GM18526 (cell line): ENCODE data around the gene PTCD2.

Experiments
- POLR2A ChIP-seq: IDR thresholded peaks from 3 replicates; pipeline ENCODE4 v1.6.1; 2011; ENCODE audit not compliant: insufficient read length; ENCODE audit errors: extremely low read depth

PTCD2 gene

GRCh38 chr5:72292411-72292810 is 27.8 kb upstream of the PTCD2 start:
- TF ChIP-seq POLR2A, result no peak

DNA sequence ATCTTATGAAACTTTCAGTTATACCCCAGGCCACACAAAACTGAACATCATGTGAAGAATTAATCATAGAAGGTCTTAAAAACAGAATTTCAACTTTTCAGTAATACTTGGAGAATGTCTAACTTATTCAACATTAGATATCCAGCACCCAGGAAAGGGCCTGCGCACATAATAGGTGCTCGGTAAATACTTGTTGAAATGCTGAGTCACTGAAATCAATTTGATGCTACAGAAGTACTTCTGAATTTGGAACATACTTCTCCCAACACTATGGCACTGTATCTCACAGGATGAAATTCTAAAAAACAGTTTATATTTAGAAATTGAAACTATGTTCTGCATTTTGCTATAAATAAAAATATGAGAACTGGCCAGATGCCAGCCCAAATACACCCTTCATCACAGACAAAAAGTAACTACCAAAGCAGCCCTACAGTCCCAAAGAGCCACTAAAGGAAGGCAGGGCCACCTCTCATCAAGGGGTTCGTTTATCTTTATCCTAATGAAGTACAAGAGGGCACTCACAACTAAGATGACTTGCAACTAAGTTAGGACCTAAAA is 26.6 kb upstream of the PTCD2 start:
- no peak for TF ChIP-seq POLR2A

- TF ChIP-seq POLR2A, result no peak
Measured at GRCh38 chr5:72294473-72294872, 25.7 kb upstream of the PTCD2 start.

DNA sequence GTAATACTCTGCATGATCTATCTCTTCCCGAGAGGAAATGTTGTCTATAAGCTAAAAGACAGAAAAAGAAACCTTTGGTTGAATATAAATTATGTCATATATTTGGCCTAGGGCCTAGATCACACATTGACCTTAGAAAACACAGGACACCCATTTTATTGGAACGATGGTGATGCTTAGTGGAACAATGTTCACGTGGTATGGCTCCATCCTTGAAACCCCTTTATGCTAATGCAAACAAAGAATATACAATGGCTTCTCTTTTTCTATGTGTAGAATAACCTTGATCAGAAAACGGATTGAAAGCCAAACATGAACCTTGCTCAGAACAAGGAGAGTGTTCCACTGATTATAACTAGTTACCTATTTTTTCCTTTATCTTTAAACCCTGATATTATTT is 24.6 kb upstream of the PTCD2 start:
- no peak for TF ChIP-seq POLR2A

DNA sequence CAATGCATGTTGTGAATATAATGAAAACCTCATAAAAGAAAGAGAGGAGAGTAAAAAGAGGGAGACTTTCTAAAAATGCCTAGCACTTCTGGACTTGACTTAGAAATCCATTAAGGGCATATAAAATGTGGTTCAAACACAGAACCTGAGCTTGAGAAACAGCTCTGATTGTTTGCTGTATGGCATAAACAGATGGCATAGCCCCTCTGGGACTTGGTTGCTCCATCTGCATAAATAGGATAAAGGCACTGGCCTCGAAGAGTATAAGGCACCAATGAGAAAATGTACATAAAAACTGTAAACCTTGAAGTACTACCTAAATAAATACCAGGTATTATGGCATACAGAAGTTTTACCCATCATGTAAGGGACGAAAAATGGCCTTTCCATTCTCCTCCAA is 23.9 kb upstream of the PTCD2 start:
- TF ChIP-seq POLR2A, result no peak

- TF ChIP-seq POLR2A, result no peak
Measured at GRCh38 chr5:72298711-72299110, 21.5 kb upstream of the PTCD2 start.

DNA sequence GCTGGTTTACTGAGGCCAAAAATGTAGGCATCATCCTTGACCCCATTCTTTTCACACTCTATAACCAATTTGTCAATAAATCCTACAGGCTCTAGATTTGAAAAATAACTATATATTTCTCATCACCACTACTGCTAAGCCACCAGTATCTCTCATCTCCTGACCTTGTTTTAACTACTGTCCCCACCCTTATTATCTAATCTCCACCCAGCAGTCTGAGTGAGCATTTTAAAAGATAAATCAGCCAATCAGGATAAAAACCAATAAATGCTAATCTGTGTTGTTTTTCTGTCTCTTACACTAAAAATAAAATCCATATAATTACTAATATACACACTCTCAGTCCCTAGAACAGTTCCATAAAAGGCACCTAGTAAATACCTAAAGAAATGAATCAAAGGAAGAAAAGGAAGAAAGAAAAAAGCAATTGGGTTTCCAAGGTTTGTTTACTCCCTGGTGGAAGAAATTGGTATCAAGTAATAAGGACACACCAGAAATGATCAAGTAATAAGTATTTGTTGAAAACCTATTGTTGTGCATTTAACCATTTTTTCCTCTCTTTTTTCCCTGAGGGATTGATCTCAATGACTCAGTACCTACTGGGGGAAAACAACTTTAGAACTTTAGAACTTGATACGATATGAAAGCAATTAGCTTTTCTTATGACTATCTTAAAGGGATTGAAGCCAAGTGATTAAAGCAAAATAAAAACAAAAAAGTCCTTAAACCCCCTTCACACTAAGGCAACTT is 19.4 kb upstream of the PTCD2 start:
- no peak for TF ChIP-seq POLR2A

DNA sequence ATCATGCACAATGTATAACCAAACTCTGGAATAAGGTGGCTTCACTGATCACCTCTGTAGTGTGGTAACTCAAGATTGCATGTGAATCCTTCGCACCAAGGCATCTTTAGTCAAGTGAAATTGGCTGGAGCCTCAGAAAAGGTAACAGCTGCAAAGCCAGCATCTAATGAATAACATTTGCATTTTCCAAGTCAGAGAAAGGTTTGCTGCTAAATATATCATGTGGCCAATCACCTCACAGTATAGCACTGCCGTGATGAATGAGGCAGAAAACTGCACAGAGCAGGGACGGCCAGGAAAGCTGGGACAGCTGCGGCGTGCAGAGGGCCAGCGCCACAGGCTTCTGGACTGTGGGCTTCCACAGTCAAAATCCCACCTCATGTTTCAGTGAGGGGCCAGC is 18.6 kb upstream of the PTCD2 start:
- peak; percentile 59 for TF ChIP-seq POLR2A

GRCh38 chr5:72302171-72302570 is 18.0 kb upstream of the PTCD2 start:
- no peak for TF ChIP-seq POLR2A

DNA sequence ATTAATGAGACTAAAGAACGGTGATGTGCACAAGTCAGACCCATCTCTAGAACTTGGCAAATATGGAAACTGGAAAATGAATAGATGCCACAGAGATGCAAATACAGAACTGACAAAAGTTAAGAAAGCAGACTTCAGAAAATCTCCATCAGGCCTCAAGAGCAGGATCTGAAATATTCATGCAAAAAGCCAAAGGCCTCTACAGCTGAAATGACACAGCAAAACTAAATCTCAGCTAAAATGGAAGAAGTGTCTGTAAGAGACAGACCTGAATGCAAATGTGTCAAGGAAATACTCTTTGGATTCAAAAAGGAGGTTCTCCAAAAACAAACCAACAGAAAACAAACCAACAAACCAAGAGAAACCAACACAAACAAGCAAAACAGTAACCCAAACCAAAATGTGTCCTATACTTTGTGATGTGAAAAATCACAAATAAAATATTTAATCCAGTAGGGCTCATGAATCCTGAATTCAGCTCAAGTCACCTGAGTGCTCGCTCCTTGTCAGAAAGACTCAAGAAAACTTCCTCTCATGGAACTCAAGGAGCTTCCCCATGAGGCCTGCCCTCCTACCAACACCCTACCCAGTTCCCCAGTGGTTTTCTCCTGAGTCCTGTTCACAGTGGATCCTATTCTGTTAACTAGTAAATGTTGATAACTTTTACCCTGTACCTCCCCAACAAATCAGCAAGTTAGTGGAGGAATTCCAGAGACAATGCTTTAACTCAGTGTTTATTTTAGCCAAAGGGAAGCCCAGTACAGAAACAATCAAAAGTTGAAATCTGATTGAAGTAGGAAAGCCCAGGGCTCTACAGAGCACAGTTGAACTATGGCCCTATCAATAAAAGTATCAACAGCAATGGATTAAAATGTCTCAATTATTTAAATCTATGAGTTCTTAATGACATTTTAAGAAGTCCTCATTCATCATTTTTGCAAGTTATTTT is 14.7 kb upstream of the PTCD2 start:
- no peak for TF ChIP-seq POLR2A

- TF ChIP-seq POLR2A, result no peak
Measured at GRCh38 chr5:72307573-72307967, 12.6 kb upstream of the PTCD2 start.

DNA sequence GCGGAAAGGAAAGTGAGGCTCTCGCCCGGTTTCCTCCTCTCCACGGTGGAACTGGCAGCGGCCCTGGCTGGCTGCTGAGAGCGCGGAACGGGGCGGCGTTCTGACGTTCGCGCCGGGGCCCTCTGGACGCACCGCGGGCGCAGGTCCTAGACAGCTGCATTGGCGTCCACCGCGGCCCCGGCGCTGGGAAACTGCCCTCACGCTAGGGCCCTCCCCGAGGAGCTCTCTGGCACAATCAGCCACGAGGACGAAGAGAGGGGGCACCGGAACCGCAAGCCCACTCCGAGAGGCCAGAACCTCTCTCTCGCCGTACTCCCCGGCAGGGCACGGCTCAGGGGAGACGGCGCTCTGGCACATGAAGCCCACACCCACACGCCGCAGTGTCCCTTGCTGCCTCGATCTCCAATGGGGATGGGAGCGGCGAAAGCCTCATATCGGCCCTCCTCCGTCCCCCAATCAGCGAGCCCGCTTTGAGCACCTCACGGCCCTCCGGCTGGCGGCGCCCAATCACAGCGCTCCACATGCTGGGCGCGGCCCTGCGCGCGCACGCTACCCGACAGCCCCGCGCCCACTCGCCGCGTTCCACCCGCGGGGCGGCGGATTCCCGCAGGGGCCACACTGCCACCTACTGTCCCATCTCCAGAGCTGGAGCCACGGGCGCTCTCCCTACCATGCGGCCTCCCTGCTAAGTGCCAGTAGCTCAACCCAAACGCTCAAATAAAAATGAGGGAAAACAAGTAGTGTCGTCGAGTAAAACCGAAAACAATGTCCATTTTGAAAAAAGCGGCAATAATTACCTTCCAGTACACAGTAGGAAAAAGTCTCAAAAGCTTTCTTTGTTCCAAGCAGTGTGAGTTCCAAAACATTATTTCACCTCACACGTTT is 12.0 kb upstream of the PTCD2 start:
- peak; percentile 99 for TF ChIP-seq POLR2A

DNA sequence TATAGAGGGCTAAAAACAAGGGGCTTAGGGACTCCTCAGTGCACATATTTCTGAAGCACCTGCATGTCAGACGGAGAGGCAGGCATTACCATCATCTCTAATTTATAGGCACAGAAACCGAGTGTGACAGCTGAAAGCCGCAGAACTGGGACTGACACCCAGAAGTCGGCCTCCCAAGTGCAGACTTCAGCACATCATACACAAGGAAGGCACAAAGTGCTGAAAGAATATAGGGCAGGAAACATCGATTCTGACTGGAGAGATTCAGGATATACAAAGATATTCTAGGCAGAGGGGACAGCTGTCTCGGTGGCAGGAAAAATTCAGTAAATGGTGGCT is 11.4 kb upstream of the PTCD2 start:
- TF ChIP-seq POLR2A, result no peak

- no peak for TF ChIP-seq POLR2A
Measured at GRCh38 chr5:72313141-72313540, 7.0 kb upstream of the PTCD2 start.

DNA sequence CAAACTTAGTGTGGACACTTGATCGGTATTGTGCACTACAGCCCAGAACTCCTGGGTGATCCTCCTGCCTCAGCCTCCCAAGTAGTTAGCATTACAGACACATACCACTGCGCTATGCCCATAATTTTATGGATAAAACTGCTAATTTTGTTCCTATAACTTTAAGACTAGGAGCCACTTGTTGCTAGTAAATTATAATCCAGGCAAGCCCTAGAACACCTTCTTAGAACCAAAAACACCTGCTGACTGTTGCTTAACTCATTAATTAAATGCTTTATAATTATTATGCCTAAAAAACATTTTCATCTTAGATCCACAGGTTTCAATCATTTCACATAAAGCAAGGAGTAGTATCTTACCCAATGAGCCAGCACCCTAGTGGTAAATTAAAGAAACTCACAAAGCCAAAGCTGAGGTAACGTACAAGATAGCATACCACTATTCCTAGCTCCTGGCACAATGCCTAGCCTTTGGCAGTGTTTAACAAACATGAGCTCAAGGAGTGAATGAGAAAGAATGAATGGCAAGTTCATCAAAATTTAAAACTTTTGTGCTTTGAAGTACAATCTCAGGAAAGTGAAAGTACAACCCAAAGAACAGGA is 5.5 kb upstream of the PTCD2 start:
- no peak for TF ChIP-seq POLR2A

DNA sequence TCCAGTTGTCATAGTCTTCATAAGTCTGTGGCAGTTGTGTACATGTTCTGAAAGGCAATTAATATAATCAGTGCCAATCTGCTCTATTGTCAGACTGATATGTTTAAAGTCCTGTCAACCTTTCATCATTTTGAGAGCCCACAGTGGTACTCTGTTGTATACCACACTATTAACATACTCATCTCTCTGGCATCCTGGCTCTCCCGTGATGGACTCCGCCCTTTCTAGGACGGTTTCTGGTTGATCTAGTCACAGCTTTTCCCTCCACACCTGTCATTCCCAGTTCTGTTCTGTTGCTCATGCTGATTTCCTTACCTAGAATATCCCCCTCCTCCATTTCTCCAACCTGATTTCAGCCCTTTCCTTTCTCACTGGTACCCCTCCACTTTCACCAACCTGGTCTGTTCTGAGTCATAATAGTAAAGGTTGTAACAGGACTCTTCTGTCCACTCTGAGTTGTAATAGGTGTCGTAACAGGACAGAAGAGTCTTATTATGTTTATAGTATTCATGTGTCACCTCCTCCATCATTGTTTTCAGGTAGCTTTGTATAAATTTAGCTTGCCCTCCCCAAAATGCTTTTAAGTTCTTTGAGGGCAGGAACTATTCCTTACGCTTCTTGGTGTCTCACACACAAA is 4.1 kb downstream of the PTCD2 start:
- TF ChIP-seq POLR2A, result no peak
